ENCODE data around the gene USP54.
"Not testable (repeated sequence)": the region's sequence is repeated elsewhere in the genome, so short reads cannot be mapped to it uniquely, and the experiment has no call there.

USP54 gene, protein sequence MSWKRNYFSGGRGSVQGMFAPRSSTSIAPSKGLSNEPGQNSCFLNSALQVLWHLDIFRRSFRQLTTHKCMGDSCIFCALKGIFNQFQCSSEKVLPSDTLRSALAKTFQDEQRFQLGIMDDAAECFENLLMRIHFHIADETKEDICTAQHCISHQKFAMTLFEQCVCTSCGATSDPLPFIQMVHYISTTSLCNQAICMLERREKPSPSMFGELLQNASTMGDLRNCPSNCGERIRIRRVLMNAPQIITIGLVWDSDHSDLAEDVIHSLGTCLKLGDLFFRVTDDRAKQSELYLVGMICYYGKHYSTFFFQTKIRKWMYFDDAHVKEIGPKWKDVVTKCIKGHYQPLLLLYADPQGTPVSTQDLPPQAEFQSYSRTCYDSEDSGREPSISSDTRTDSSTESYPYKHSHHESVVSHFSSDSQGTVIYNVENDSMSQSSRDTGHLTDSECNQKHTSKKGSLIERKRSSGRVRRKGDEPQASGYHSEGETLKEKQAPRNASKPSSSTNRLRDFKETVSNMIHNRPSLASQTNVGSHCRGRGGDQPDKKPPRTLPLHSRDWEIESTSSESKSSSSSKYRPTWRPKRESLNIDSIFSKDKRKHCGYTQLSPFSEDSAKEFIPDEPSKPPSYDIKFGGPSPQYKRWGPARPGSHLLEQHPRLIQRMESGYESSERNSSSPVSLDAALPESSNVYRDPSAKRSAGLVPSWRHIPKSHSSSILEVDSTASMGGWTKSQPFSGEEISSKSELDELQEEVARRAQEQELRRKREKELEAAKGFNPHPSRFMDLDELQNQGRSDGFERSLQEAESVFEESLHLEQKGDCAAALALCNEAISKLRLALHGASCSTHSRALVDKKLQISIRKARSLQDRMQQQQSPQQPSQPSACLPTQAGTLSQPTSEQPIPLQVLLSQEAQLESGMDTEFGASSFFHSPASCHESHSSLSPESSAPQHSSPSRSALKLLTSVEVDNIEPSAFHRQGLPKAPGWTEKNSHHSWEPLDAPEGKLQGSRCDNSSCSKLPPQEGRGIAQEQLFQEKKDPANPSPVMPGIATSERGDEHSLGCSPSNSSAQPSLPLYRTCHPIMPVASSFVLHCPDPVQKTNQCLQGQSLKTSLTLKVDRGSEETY (N-terminal part only)

DNA sequence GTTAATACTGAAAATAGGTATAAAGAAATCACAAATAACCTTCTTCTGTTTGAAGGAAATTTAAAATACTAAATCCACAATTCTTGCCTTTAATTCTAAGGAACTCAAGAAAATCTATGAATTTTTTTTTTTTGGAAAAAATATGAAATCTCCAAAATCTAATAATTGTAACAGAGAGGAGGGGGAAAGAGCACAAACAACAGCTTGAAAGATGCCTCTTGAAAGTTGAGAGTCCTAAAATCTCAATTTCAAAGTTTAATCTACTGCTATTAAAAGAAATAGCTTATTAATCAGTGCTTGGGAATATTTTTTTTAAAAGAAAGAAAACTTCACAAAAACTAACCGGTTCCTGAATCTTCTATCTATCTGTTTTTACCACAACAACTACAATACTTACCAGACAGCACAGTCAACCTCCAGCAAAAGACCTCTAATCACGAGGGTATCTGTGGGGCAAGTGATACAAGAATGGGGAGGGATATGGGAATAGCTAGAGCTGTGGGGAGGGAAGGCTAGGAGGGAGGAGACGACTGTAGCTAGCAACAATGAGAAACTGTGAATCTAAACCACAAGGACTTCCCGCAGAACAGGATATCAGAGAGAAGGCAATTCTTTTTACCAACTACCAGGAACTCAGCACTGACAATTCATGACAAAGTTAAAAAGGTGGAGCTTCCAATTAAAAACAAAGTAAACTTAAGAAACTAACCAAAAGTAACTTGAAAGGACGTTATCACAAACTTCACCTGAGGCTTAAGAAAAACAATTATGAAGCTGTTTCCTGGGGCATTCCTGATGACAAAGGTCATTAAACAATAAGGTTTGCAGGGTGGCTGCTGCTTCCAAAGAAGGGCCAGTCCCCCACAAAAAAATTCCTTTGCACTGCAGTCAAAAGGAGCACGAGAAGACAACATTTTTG lies at the start of gene USP54:
USP54 (minus strand) TSS at position 462 of the 919 bp plus-strand sequence. CDS start 15,684 bp downstream, outside the sequence.
- no peak for DNase-seq

DNA sequence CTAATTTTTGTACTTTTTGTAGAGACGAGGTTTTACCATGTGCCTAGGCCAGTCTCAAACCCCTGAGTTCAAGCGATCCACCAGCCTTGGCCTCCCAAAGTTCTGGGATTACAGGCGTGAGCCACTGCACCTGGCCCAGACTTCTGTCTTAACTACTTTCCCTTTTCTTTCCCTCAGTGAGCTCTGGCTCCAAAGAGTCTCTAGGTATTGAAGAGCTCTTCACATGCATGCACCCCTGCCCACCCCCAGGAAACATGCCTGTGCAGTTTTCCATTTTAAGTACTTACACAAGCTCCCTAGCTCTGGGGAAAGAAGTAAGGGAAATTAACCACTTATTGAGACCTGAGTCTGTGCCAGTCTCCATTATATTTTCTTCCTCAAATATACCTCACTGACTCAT lies 48.1 kb upstream of the USP54 start:
- DNase-seq: no peak

DNA sequence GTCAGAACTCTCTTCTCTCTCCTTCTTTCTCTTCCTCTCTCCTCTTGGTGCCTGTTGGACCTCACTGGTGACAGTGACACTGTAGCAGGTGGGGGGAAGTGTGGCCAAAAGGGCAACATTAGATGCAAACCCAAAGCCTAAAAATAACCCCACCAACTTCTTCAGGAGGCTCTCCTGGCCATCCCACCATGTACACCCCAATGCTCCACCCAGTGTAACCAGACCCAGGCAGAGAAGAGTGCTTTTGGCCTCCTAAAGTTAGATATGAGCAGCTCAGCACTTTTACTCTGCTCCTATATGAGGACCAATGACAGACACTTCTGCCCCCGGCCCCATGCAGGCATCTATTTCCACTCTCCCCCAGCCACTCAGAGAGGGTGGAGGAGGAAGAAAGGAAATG lies 44.6 kb upstream of the USP54 start:
- DNase-seq: no peak

DNA sequence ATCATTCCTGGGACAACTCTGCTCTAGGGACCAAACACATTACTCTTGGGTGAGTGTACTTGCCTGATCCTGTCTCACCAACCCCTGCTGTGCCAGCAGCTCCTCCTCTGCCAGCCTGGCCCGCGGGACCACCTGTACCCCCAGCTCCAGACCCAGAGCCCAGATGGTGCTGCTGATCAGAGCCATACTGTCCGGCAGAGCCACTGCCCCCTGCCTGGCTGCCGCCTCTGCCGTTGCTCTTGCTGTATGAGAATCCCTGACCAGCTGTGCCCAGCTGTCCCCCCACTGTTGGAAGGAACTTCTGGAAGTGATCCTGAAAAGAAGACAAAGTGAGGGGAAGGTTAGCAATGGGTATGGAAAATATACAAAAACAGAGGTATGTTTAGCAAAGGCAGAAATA lies 43.3 kb upstream of the USP54 start:
- no peak for DNase-seq

DNA sequence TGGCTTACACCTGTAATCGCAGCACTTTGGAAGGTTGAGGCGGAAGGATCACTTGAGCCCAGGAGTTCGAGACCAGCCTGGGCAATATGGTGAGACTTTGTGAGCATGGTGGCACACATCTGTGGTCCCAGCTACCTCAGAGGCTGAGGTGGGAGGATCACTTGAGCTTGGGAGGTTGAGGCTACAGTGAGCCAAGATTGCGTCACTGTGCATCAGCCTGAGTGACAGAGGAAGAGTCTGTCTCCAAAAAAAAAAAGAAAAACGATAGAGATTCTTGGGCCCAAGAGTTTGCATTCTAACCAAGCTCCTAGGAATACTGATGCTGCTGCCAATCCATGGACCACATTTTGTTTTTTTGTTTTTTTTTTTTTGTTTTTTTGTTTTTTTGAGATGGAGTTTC lies 38.0 kb upstream of the USP54 start:
- no peak for DNase-seq

DNA sequence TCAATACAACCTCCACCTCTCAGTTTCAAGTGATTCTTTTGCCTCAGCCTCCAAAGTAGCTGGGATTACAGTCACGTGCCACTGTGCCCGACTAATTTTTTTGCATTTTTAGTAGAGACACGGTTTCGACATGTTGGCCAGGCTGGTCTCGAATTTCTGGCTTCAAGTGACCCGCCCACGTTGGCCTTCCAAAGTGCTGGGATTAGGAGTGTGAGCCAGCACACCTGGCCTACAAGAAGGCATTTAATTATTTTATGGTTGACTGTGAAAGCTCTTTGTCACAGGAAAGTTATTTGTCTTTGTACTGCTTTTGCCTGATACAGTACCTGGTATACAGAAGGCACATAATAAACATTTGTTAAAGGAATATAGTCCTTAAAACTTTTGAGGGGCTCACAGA lies 37.3 kb upstream of the USP54 start:
- no peak for DNase-seq

- no peak for DNase-seq
Measured at GRCh38 chr10:73627300-73627699, 36.2 kb upstream of the USP54 start.

DNA sequence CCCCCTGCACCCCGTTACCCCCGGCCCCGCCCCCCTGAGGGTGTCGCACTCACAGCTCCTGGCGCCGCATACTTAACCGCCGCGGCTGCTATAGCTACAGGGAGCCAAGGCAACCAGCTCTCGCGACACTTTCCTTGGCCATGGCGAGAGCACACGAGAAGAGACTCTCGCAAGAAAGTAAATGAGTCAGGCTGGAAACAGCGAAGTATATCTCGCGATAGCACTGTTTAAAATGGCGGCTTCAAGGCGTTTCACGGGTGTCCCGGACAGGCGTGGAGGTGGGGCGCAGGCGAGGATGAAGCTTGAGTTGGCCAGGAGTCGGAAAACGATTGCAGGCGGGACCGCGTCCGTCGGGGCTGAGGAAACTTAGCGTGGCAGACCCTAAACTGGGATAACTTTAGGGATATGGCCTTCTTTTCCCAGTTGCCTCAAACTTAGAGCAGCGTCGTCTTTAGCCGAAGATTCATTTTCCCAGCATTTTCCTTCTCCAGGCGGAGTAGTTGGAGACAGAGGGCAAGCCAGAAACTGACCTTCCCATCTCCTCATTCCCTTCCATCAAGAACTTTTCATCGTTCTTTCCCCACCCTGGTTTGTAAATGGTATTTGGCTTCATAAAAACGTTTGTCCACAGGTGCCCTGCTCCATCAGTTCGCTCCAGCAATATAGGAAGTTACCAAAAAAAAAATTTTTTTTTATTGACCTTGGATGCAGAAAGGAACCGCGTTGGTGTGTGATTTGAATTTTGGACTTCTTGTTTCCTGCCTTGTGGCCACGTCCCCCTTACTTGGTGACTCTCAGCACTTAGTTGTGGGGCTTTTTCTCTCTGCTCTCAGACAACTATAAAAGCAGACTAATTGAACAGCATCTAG lies 35.0 kb upstream of the USP54 start:
- peak; percentile 97 for DNase-seq

GRCh38 chr10:73625004-73625883 lies 34.1 kb upstream of the USP54 start:
- DNase-seq: peak; percentile 57

DNA sequence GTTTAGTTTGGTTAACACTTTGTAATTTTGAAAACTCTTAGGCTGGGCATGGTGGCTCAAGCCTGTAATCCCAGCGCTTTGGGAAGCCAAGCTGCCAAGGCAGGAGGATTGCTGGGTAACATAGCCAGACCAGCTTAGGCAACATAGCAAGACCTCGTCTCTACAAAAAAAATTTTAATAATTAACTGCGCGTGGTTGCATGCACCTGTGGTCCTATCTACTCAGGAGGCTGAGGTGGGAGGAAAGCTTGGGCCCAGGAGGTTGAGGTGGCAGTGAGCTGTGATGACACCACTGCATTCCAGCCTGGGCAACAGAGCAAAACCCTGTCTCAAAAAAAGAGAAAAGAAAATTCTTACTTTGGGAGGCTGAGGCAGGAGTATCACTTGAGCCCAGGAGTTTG lies 31.9 kb upstream of the USP54 start:
- no peak for DNase-seq

DNA sequence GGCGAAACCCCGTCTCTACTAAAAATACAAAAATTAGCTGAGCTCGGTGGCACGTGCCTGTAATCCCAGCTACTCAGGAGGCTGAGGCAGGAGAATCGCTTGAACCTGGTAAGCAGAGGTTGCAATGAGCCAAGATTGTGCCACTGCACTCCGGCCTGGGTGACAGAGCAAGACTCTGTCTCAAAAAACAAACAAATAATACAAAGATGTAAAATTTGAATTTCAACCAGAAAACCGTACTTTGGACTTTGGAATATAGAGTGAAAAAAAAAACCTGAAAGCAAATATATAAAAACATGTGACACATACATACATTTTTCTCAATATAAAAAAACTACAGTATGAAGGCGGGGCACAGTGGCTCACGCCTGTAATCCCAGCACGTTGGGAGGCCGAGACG lies 29.8 kb upstream of the USP54 start:
- DNase-seq: not testable (repeated sequence)

GRCh38 chr10:73617143-73617542 lies 26.0 kb upstream of the USP54 start:
- not testable (repeated sequence) for DNase-seq

GRCh38 chr10:73614720-73615119 lies 23.6 kb upstream of the USP54 start:
- DNase-seq: no peak

DNA sequence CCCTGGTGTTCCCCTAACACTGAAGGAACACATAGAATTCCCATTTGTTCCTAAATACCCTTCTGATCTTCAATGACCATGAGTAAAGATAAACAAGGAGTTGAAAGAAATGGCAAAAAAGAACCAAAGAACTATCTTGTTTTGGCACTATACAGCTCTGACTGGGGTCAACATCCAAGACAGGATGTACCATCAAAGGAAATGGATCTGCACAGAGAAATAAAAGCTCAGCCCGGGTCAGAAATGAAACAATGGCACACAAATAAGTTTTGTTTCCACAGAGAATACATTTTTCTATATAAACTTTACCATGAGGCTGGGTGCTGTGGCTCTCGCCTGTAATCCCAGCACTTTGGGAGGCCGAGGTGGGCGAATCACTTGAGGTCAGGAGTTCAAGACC lies 18.0 kb upstream of the USP54 start:
- no peak for DNase-seq

DNA sequence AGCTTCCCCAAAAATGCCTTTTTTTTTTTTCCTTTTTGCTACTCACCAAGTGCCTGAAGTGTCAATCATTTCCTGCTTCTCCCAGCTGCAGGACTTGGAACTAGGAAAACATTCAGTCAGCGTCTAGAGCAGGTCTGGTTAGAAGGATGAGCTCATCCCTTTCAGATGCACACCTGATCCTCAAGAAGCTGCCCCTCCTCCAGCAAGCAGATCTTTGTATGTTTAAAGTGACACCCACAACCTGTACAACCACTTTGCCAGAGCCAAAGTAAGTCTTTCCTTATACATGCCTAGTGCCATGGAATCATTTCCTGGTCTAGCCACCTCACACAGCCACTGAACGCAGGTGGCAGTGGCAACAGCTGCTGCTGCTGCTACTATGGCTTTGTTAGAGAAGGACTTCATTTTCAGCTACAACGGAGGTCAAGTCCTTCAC lies 10.4 kb upstream of the USP54 start:
- DNase-seq: no peak

GRCh38 chr10:73597346-73597745 lies 6.2 kb upstream of the USP54 start:
- no peak for DNase-seq

DNA sequence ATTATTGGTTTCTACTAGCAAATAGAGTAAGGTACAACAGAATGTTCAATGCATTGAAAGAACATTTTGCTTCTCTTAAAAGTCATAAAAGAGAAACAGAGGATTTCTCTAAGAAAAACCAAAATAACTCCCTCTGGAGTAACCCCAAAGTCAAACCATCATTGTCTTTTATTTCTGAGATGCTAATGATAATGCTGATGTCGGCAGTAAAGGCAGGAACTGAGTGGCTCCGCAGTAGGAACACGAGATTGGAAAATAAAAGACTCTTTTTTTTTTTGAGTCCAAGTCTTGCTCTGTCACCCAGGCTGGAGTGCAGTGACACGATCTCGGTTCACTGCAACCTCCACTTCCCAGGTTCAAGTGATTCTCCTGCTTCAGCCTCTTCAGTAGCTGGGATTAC lies 2.7 kb upstream of the USP54 start:
- no peak for DNase-seq

GRCh38 chr10:73593110-73593509 lies 2.0 kb upstream of the USP54 start:
- no peak for DNase-seq

DNA sequence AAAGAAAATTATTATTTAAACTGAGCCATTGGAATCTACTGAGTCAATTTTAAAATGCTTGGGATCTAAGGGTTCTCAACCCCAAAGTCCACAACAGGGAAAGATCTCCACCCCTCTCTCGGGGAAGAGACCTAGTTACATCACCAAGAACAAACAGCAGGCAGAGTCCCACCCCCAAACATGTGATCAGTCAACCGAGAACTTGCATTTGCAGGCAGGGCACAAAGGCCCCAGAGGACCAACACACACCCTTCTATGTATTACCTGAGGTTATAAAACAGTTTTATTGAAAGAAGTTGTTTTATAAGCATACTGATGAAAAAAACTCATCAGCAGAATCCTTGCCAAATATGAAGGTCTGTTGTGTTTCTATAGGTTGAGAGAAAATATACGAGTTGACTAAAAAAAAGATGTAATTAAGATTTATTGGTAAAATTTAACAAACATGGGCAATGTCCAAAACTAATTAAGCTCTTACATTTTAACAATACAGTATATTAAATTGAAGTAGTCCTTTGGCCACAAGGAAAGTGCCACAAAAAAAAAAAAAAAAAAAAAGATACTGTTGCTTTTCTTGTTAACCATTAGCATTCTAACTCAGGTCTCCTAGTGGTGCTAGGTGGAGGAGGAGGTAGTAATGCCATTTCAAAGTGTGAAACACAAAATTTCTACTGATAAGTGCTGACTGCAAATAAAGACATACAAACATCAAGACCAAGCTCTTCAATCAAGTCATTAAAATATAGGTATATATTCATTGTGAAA lies 975 bp upstream of the USP54 start:
- DNase-seq: peak; percentile 43

Measured in NCI-H82 (cell line).